NCI-H1694 (cell line): ENCODE data around the gene GTF2H4.

ENCODE experiments used
- DNase-seq: peaks from one replicate; lab custom pipeline; 2025; lab: John Stamatoyannopoulos, UW

Gene GTF2H4

DNA sequence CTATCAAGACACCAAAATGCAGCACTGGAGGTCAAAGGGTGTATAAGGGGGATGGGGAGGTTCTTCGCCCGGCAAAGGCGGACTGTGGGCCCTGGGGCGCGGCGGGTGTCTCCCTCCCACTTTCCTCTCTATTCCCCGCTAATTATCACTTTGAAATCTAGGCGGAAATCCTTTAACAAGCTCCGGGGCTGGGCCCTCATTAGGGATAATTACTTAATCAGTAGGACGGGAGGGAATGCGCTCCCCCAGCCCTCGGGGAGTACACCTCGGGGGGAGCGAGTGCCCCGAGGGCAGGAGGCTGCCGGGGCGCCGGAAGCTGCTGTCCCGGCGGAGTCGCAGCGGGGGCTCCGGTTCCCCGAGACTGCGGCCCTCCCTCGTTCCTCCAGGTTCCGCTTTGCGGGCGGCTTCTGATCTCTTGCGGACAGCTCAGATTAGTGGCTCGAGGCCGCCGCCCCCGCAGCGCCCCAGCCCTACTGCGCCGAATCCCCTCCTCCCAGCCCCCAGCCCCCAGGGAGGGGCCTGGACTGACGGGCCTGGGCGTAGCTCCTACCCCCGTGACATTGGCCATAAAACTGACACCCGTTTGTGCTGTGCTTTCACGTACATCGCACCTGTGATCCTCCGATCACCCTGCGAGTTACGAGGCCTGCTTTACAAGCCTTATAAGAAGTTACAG is 47.5 kb downstream of the GTF2H4 start:
- no peak for DNase-seq

- DNase-seq, result no peak
These were observed 49.7 kb downstream of the GTF2H4 start for GRCh38 chr6:30957716-30958115.

GRCh38 chr6:30960907-30961673 is 53.1 kb downstream of the GTF2H4 start:
- DNase-seq, result no peak

GRCh38 chr6:30962716-30963115 is 54.7 kb downstream of the GTF2H4 start:
- no peak for DNase-seq

DNA sequence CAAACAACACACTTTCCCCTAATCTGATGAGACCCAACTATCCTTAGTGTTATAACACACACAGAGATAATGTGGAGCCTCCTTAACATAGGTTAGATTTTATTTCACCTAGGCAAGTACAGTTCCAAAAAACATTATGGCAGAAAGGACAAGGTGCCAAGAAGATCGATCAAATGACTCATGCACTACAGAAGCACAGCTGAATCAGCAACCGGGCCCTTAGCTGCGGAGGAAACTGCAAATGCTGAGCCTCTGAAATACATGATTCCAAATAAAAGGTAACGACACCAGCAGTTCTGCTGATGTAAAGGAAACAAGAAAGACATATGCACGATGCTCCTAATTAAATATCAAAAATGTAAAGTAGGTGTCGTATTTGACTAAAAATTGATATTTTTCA is 55.6 kb downstream of the GTF2H4 start:
- no peak for DNase-seq
